ENCODE results near the gene DYNC1I1.

GRCh38 chr7:95980706-95981105, 208.4 kb downstream of the DYNC1I1 start:
- TF ChIP-seq EZH2 (IDR thresholded peaks at IDR 0.05; ENCODE audit: low read length, missing control alignments) (no peak), CTCF (conservative IDR thresholded peaks at IDR 0.05 in 1 of 2, IDR thresholded peaks at IDR 0.05 in 1 of 2; ENCODE audit: low read depth in 1 of 2, low read length in 2 of 2) (no peak)

Data from fibroblast of lung (primary cell).